H9 (cell line): ENCODE measurements around the gene CAB39. TPM values are rescaled to one million over a fixed set of nuclear protein-coding genes. Genes with fewer than 3 reads are reported as not detected.

ENCODE experiments used
- DNase-seq: peaks from one replicate; pipeline ENCODE4 v3.0.0-alpha.2; 2017
- H2AFZ ChIP-seq: one replicate; pipeline ENCODE4 v1.6.1; 2013; ENCODE audit warnings: mild to moderate bottlenecking, low read length, control low read depth, moderate library complexity
- H2AK5ac ChIP-seq: 2 replicates; pipeline ENCODE4 v1.6.1; 2013; ENCODE audit warnings: low read length, control low read depth, mixed read lengths; ENCODE audit not compliant: insufficient read length
- H2BK120ac ChIP-seq: one replicate; pipeline ENCODE4 v1.6.1; 2013; ENCODE audit warnings: low read depth, mild to moderate bottlenecking, low read length, control low read depth, inconsistent platforms; ENCODE audit not compliant: poor library complexity, severe bottlenecking
- H2BK12ac ChIP-seq: 2 replicates; pipeline ENCODE4 v1.6.1; 2013; ENCODE audit warnings: low read length, control low read depth, mixed read lengths, low read depth; ENCODE audit not compliant: insufficient read length
- H2BK15ac ChIP-seq: 2 replicates; pipeline ENCODE4 v1.6.1; 2013; ENCODE audit warnings: low read depth, low read length, control low read depth
- H2BK20ac ChIP-seq: one replicate; pipeline ENCODE4 v1.6.1; 2013; ENCODE audit warnings: low read depth, mild to moderate bottlenecking, low read length, control low read depth, inconsistent platforms; ENCODE audit not compliant: poor library complexity, severe bottlenecking
- H2BK5ac ChIP-seq: 2 replicates; pipeline ENCODE4 v1.6.1; 2013; ENCODE audit warnings: low read length, control low read depth, mixed read lengths; ENCODE audit not compliant: insufficient read length
- H3K14ac ChIP-seq: 2 replicates; pipeline ENCODE4 v1.6.1; 2013; ENCODE audit warnings: low read length, control low read depth; ENCODE audit not compliant: insufficient read depth
- H3K18ac ChIP-seq: 2 replicates; pipeline ENCODE4 v1.6.1; 2013; ENCODE audit warnings: low read depth, mild to moderate bottlenecking, mixed read lengths, low read length, control low read depth; ENCODE audit not compliant: insufficient read length
- H3K23ac ChIP-seq: 2 replicates; pipeline ENCODE4 v1.6.1; 2013; ENCODE audit warnings: low read length, control low read depth, mixed read lengths, low read depth; ENCODE audit not compliant: insufficient read length
- H3K23me2 ChIP-seq: 2 replicates; pipeline ENCODE4 v1.6.1; 2013; ENCODE audit warnings: low read depth, mild to moderate bottlenecking, mixed read lengths, low read length, control low read depth; ENCODE audit not compliant: insufficient read length, poor library complexity, severe bottlenecking
- H3K27ac ChIP-seq: 2 replicates; pipeline ENCODE4 v1.5.1; 2013; ENCODE audit warnings: low read length, control low read depth, mixed read lengths, low read depth; ENCODE audit not compliant: insufficient read length
- H3K27me3 ChIP-seq: 2 replicates; pipeline ENCODE4 v1.6.1; 2013; ENCODE audit warnings: low read length, control low read depth, inconsistent platforms; ENCODE audit not compliant: insufficient read depth
- H3K4ac ChIP-seq: 2 replicates; pipeline ENCODE4 v1.6.1; 2013; ENCODE audit warnings: low read depth, mild to moderate bottlenecking, control low read depth, inconsistent platforms, low read length, moderate library complexity
- H3K4me1 ChIP-seq: 2 replicates; pipeline ENCODE4 v1.6.1; 2013; ENCODE audit warnings: low read length, control low read depth, inconsistent platforms; ENCODE audit not compliant: insufficient read depth
- H3K4me2 ChIP-seq: 2 replicates; pipeline ENCODE4 v1.6.1; 2013; ENCODE audit warnings: low read length, control low read depth, mixed read lengths; ENCODE audit not compliant: insufficient read length, insufficient read depth
- H3K56ac ChIP-seq: 2 replicates; pipeline ENCODE4 v1.6.1; 2013; ENCODE audit warnings: low read depth, mild to moderate bottlenecking, mixed read lengths, low read length, control low read depth; ENCODE audit not compliant: insufficient read length
- H3K79me1 ChIP-seq: 2 replicates; pipeline ENCODE4 v1.6.1; 2013; ENCODE audit warnings: low read depth, mild to moderate bottlenecking, moderate library complexity, low read length, control low read depth, inconsistent platforms; ENCODE audit not compliant: insufficient read depth, poor library complexity, severe bottlenecking
- H3K79me2 ChIP-seq: 2 replicates; pipeline ENCODE4 v1.6.1; 2013; ENCODE audit warnings: low read length, control low read depth, inconsistent platforms; ENCODE audit not compliant: insufficient read depth
- H3K9ac ChIP-seq: 2 replicates; pipeline ENCODE4 v1.6.1; 2013; ENCODE audit warnings: low read length, control low read depth, mixed read lengths; ENCODE audit not compliant: insufficient read length; ENCODE audit errors: extremely low read depth
- H3K9me3 ChIP-seq: one replicate; pipeline ENCODE4 v1.6.1; 2013; ENCODE audit warnings: low read depth, low read length, inconsistent platforms; ENCODE audit not compliant: control insufficient read depth
- H3T11ph ChIP-seq: one replicate; pipeline ENCODE4 v1.6.1; 2013; ENCODE audit warnings: mild to moderate bottlenecking, low read length, control low read depth, inconsistent platforms
- H4K20me1 ChIP-seq: one replicate; pipeline ENCODE4 v1.6.1; 2013; ENCODE audit not compliant: control insufficient read depth, insufficient read length, insufficient read depth
- H4K5ac ChIP-seq: 2 replicates; pipeline ENCODE4 v1.6.1; 2013; ENCODE audit warnings: low read depth, mild to moderate bottlenecking, mixed read lengths, low read length, control low read depth; ENCODE audit not compliant: insufficient read length
- H4K8ac ChIP-seq: replicated peaks from 2 replicates; pipeline ENCODE4 v1.6.1; 2013; ENCODE audit warnings: low read length, control low read depth, mixed read lengths, low read depth; ENCODE audit not compliant: insufficient read length
- H4K91ac ChIP-seq: 2 replicates; pipeline ENCODE4 v1.6.1; 2013; ENCODE audit warnings: low read depth, mild to moderate bottlenecking, moderate library complexity, mixed read lengths, low read length, control low read depth; ENCODE audit not compliant: insufficient read length
- H3K27ac Mint-ChIP-seq, 3 experiments: 2 replicates in 2 of 3; 3 replicates in 1 of 3; pipeline ENCODE4 v1.8.0; 2020 to 2021; ENCODE audit warnings: mixed read lengths in 3 of 3, mild to moderate bottlenecking in 1 of 3, moderate library complexity in 1 of 3
- H3K27me3 Mint-ChIP-seq: 2 replicates; pipeline ENCODE4 v1.8.0; 2021; ENCODE audit warnings: low read depth, mild to moderate bottlenecking, moderate library complexity, mixed read lengths
- H3K36me3 Mint-ChIP-seq, 3 experiments: 2 replicates in 2 of 3; 3 replicates in 1 of 3; pipeline ENCODE4 v1.8.0; 2020 to 2021; ENCODE audit warnings: low read depth in 3 of 3, mixed read lengths in 3 of 3; ENCODE audit not compliant: insufficient read depth in 1 of 3
- H3K4me1 Mint-ChIP-seq, 2 experiments: 2 replicates each; pipeline ENCODE4 v1.8.0; 2020; ENCODE audit warnings: mixed read lengths in 2 of 2
- H3K4me3 Mint-ChIP-seq, 2 experiments: 2 replicates in 1 of 2; 3 replicates in 1 of 2; pipeline ENCODE4 v1.8.0; 2020 to 2021; ENCODE audit warnings: mild to moderate bottlenecking in 2 of 2, mixed read lengths in 2 of 2, moderate library complexity in 1 of 2
- H3K9me3 Mint-ChIP-seq, 2 experiments: 2 replicates in 1 of 2; 3 replicates in 1 of 2; pipeline ENCODE4 v1.8.0; 2020; ENCODE audit warnings: mild to moderate bottlenecking in 2 of 2, mixed read lengths in 2 of 2, moderate library complexity in 1 of 2
- WGBS: extraction: QIAGEN DNeasy Blood & Tissue Kit; methylation state at CpG from one replicate; pipeline ENCODE4 v1.1.7; 2013; ENCODE audit warnings: missing lambda C conversion rate, low lambda C conversion rate, mixed read lengths; ENCODE audit not compliant: insufficient read length; ENCODE audit errors: extremely low coverage; 5-methylcytosine and 5-hydroxymethylcytosine counted together
- total RNA-seq: library from RNA; stranded (reverse); gene quantifications from 2 replicates; pipeline ENCODE4 v1.2.1, GENCODE V29; 2021
- TF ChIP-seq, protein P1 (sequence below): fragments of 200-600 bp; sonication (generic); conservative IDR thresholded peaks from 3 replicates; pipeline ENCODE4 v1.8.0; 2021; ENCODE audit warnings: antibody characterized with exemption, mild to moderate bottlenecking

CAB39 gene
- total RNA-seq, 1 experiment from 2014 or later: 42.7 TPM

DNA sequence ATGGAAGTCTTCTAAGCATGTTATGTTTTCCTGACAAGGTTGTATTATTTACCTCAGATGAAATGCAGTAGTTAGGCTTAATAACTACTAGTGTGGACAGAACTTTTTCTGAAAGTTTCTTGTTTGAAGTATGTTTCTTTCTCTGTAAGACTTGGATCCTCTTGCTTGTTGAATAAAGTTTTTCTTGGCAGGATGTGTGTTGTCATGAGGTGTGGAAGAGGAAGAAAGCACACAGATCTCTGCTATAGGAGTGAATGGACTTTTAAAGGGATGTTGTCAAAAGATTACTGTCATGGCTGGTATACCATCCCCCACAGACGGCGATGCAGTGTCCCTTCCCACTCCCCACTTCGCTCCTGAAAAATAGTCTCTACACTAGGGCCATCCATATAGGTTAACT lies 2.6 kb downstream of the CAB39 start:
- Histone ChIP-seq H3K23ac (no peak overlapping the region), H2AK5ac (no peak overlapping the region), H4K20me1 (no peaks in the 10 kb centered on the region), H2BK120ac (no peak overlapping the region), H2BK20ac (no peak overlapping the region), H2BK15ac (no peak overlapping the region), H2BK5ac (no peak overlapping the region), H4K91ac (no peak overlapping the region), H3K79me2 (peaks cover 39% of the 10 kb centered on the region; the same call in 1 of the 2 replicates), H2AFZ (no peak overlapping the region), H3K79me1 (peaks cover 5% of the 10 kb centered on the region), H3K56ac (no peak overlapping the region), H3K4me1 (peaks cover 9% of the 10 kb centered on the region), H3K27me3 (no peaks in the 10 kb centered on the region), H3K4ac (no peak overlapping the region), H3T11ph (no peak overlapping the region), H3K9ac (no peak overlapping the region), H3K14ac (no peak overlapping the region), H3K4me2 (no peak overlapping the region), H3K9me3 (no peaks in the 10 kb centered on the region), H4K5ac (no peak overlapping the region), H2BK12ac (no peak overlapping the region), H4K8ac (no peak overlapping the region), H3K18ac (no peak overlapping the region), H3K27ac (no peak overlapping the region), H3K23me2 (peaks cover 8% of the 10 kb centered on the region)
- H3K9me3 Mint-ChIP-seq: peaks cover 0 to 3% of the 10 kb centered on the region in 2 experiments; a peak in 2 of 5 replicates
- H3K36me3 Mint-ChIP-seq: peaks cover 3 to 10% (median 7%) of the 10 kb centered on the region in 3 experiments; a peak in 5 of 7 replicates
- DNase-seq: no peak
- H3K4me3 Mint-ChIP-seq: peak overlapping the region in 1 of 2 experiments; percentile 67; a peak in 1 of 5 replicates
- peaks cover 51 to 52% of the 10 kb centered on the region in 2 experiments for H3K4me1 Mint-ChIP-seq
- H3K27ac Mint-ChIP-seq: peak overlapping the region in 1 of 3 experiments; percentile 81; a peak in 2 of 7 replicates
- WGBS: no CpG with 5 or more reads among the region's 3 CpGs
- TF ChIP-seq, protein P1, sequence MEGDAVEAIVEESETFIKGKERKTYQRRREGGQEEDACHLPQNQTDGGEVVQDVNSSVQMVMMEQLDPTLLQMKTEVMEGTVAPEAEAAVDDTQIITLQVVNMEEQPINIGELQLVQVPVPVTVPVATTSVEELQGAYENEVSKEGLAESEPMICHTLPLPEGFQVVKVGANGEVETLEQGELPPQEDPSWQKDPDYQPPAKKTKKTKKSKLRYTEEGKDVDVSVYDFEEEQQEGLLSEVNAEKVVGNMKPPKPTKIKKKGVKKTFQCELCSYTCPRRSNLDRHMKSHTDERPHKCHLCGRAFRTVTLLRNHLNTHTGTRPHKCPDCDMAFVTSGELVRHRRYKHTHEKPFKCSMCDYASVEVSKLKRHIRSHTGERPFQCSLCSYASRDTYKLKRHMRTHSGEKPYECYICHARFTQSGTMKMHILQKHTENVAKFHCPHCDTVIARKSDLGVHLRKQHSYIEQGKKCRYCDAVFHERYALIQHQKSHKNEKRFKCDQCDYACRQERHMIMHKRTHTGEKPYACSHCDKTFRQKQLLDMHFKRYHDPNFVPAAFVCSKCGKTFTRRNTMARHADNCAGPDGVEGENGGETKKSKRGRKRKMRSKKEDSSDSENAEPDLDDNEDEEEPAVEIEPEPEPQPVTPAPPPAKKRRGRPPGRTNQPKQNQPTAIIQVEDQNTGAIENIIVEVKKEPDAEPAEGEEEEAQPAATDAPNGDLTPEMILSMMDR: no peak
- no peaks in the 10 kb centered on the region for H3K27me3 Mint-ChIP-seq
